IPS-20b (cell line): ENCODE data around the gene GALNTL6.

ENCODE experiments used
- H3K27ac ChIP-seq: one replicate; pipeline ENCODE4 v1.5.1; 2013; ENCODE audit warnings: low read length
- H3K27me3 ChIP-seq: 2 replicates; pipeline ENCODE4 v1.6.1; 2013; ENCODE audit warnings: mild to moderate bottlenecking, low read length, inconsistent platforms; ENCODE audit not compliant: insufficient read depth
- H3K36me3 ChIP-seq: 2 replicates; pipeline ENCODE4 v1.6.1; 2013; ENCODE audit warnings: low read depth, mild to moderate bottlenecking, inconsistent platforms, low read length, moderate library complexity; ENCODE audit not compliant: insufficient read depth
- H3K4me1 ChIP-seq: 2 replicates; pipeline ENCODE4 v1.6.1; 2013; ENCODE audit warnings: mild to moderate bottlenecking, control low read depth, inconsistent platforms, low read length, moderate library complexity; ENCODE audit not compliant: insufficient read depth
- H3K4me3 ChIP-seq: 2 replicates; pipeline ENCODE4 v1.5.1; 2013; ENCODE audit warnings: mild to moderate bottlenecking, low read length, inconsistent platforms
- H3K9ac ChIP-seq: 2 replicates; pipeline ENCODE4 v1.6.1; 2013; ENCODE audit warnings: low read depth, mild to moderate bottlenecking, inconsistent platforms, low read length, moderate library complexity
- H3K9me3 ChIP-seq: 2 replicates; pipeline ENCODE4 v1.6.1; 2013; ENCODE audit warnings: mild to moderate bottlenecking, low read depth, low read length, inconsistent platforms; ENCODE audit not compliant: insufficient read depth

The GALNTL6 gene

DNA sequence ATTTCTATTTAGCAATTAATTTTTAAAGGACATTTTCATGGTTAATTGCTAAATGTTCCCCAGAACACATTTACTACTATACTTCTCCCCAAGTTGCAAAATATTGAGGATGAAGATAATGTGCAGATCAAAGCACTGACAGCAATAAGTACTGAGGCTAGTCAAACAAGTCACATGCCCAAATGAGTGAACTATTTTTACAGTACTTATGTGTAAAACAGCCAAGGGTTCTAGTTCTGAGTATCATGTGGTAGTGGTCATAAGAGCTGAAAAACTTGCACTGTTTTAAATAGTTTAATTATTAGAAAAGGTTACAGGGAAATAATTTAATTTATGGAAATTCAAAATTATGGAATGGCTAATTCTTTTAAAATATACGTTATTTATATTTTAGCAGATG, 3.8 kb downstream of the GALNTL6 start:
- Histone ChIP-seq H3K4me1 (peaks cover 4% of the 10 kb centered on the region; the same call in 1 of the 2 replicates), H3K27ac (no peak overlapping the region), H3K9ac (no peak overlapping the region), H3K27me3 (peaks cover 40% of the 10 kb centered on the region), H3K9me3 (no peaks in the 10 kb centered on the region), H3K4me3 (no peak overlapping the region), H3K36me3 (no peaks in the 10 kb centered on the region)

- Histone ChIP-seq H3K4me1 (no peaks in the 10 kb centered on the region), H3K36me3 (no peaks in the 10 kb centered on the region), H3K4me3 (no peak overlapping the region), H3K27me3 (no peaks in the 10 kb centered on the region), H3K9ac (no peak overlapping the region), H3K9me3 (no peaks in the 10 kb centered on the region), H3K27ac (no peak overlapping the region)
Measured at GRCh38 chr4:171834640-171835039, 21.4 kb downstream of the GALNTL6 start.

GRCh38 chr4:171843456-171843855, 30.3 kb downstream of the GALNTL6 start:
- H3K9me3 ChIP-seq: no peaks in the 10 kb centered on the region
- H3K36me3 ChIP-seq: no peaks in the 10 kb centered on the region
- H3K9ac ChIP-seq: no peak overlapping the region
- no peaks in the 10 kb centered on the region for H3K4me1 ChIP-seq
- no peaks in the 10 kb centered on the region for H3K27me3 ChIP-seq
- no peak overlapping the region for H3K27ac ChIP-seq
- H3K4me3 ChIP-seq: no peak overlapping the region

DNA sequence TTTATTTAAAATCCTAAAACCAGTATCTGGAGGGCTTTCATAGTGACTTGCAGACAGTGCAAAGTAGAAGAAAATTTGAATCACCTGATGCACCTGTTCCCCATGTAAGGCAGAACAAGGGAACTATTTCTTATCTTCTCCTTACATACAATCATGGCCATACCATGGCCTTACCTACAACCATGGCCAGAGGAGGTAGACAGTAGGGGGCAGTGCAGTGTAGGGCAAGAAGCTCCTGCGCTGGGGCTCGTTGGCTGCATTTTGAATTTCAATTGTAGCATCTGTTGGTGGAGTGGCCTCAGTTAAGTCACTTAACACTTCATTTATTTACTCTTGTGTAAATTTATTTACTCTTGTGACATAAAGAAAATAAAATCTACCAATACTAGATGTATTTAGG, 33.0 kb downstream of the GALNTL6 start:
- no peaks in the 10 kb centered on the region for H3K27me3 ChIP-seq
- H3K4me1 ChIP-seq: peaks cover 5% of the 10 kb centered on the region; the same call in 1 of the 2 replicates
- H3K9ac ChIP-seq: no peak overlapping the region
- H3K9me3 ChIP-seq: no peaks in the 10 kb centered on the region
- no peak overlapping the region for H3K4me3 ChIP-seq
- no peak overlapping the region for H3K27ac ChIP-seq
- no peaks in the 10 kb centered on the region for H3K36me3 ChIP-seq

DNA sequence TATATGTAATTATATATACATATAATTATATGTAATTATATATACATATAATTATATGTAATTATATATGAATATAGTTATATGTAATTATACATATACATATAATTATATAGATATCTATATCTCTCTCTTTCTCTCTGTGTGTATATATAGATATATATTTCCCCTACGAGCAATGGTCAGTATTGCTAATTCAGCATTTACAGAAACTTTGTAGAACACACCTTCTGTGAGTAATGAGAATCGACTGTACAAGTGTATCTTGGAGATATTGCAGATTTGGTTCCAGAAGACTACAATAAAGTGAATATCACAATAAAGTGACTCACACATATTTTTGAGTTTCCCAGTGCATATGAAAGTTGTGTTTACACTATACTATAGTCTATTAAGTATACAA, 33.7 kb downstream of the GALNTL6 start:
- Histone ChIP-seq H3K27ac (no peak overlapping the region), H3K4me3 (no peak overlapping the region), H3K36me3 (no peaks in the 10 kb centered on the region), H3K9ac (no peak overlapping the region), H3K9me3 (no peaks in the 10 kb centered on the region), H3K27me3 (no peaks in the 10 kb centered on the region), H3K4me1 (peaks cover 5% of the 10 kb centered on the region; the same call in 1 of the 2 replicates)

- Histone ChIP-seq H3K4me1 (peaks cover 5% of the 10 kb centered on the region; the same call in 1 of the 2 replicates), H3K27ac (no peak overlapping the region), H3K9ac (no peak overlapping the region), H3K36me3 (no peaks in the 10 kb centered on the region), H3K27me3 (no peaks in the 10 kb centered on the region), H3K4me3 (no peak overlapping the region), H3K9me3 (no peaks in the 10 kb centered on the region)
Measured at GRCh38 chr4:171847751-171848150, 34.5 kb downstream of the GALNTL6 start.

GRCh38 chr4:171849686-171850222, 36.5 kb downstream of the GALNTL6 start:
- H3K9ac ChIP-seq: no peak overlapping the region
- H3K27ac ChIP-seq: no peak overlapping the region
- H3K4me3 ChIP-seq: no peak overlapping the region
- H3K4me1 ChIP-seq: peaks cover 5% of the 10 kb centered on the region; the same call in 1 of the 2 replicates
- no peaks in the 10 kb centered on the region for H3K27me3 ChIP-seq
- H3K9me3 ChIP-seq: no peaks in the 10 kb centered on the region
- H3K36me3 ChIP-seq: no peaks in the 10 kb centered on the region

GRCh38 chr4:171851295-171851694, 38.1 kb downstream of the GALNTL6 start:
- H3K4me3 ChIP-seq: no peak overlapping the region
- no peaks in the 10 kb centered on the region for H3K27me3 ChIP-seq
- no peak overlapping the region for H3K27ac ChIP-seq
- H3K9me3 ChIP-seq: no peaks in the 10 kb centered on the region
- no peak overlapping the region for H3K9ac ChIP-seq
- no peaks in the 10 kb centered on the region for H3K36me3 ChIP-seq
- H3K4me1 ChIP-seq: peaks cover 5% of the 10 kb centered on the region; the same call in 1 of the 2 replicates

DNA sequence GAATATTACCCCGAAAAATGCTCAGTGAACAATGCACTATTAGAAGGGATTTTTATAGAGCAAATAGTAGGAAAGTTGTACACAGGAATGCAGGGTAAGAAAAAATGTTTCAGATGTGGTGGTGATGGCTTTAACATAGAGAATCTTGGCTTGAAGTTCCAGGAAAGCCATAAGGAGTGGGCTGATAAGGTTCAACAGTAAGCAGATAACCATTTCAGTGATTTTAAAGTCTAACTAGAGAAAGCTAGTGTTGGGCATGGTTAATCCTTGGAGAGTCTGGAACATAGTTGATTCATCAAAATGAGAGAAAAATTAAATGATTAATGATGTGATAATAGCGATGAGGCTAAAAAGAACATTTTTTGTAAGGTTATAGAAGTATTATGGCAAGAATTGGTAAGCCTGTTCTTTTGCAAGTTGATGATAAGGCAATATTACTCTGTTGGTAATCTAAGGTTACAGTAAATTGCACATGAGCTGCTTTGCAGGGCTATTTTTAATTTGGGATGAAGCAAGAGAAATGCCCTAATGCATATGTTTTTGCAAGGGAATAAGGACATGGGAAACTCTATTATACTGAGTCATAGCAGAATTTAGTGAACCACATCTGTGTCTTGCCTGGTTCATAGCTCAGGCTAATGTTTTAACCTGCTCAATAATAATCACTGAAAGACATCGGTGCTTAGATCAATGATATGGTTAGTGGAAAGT, 44.3 kb downstream of the GALNTL6 start:
- Histone ChIP-seq H3K27me3 (no peaks in the 10 kb centered on the region), H3K36me3 (no peaks in the 10 kb centered on the region), H3K9me3 (no peaks in the 10 kb centered on the region), H3K9ac (no peak overlapping the region), H3K27ac (no peak overlapping the region), H3K4me1 (no peaks in the 10 kb centered on the region), H3K4me3 (no peak overlapping the region)

DNA sequence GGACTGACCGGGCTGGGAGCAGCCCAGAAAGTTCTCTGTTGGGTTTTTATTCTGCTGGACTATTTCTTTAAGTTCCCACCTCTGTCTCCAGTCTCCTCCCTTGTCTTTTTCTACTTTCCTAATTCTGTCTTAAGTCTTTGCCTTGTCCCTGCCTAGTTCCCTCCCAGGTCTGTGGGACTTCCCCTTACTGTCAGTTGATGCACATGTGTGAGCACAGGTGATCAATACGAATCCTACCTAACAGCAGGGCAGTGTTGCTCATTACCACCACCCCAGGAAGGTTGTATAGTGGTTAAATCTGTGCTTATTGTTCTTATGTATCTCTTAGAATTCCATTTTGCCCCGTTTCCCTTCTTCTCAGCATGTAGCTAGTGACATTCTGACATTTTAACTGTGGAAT, 62.1 kb downstream of the GALNTL6 start:
- no peak overlapping the region for H3K4me3 ChIP-seq
- no peaks in the 10 kb centered on the region for H3K27me3 ChIP-seq
- no peaks in the 10 kb centered on the region for H3K9me3 ChIP-seq
- no peak overlapping the region for H3K27ac ChIP-seq
- peaks cover 7% of the 10 kb centered on the region for H3K4me1 ChIP-seq
- H3K9ac ChIP-seq: no peak overlapping the region
- H3K36me3 ChIP-seq: no peaks in the 10 kb centered on the region

DNA sequence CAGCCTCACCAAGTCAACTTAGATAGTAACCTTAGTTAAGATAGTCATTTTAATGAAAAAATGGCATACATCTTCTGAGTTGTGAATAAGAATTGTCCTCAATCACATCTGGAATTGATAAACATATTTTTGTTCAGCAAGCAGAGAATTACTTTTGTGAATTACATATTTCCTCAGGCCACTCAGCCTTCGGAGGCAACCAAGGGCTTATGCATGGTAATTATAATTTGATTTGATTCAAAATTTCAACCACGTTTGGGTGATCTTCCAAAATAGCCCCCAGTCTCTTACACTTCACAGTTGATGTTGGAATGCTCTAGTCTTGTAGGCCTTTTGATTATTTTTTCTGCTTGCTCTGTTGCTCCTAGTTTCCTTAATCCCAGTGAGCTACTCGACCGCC, 63.4 kb downstream of the GALNTL6 start:
- H3K36me3 ChIP-seq: no peaks in the 10 kb centered on the region
- H3K4me1 ChIP-seq: peaks cover 7% of the 10 kb centered on the region
- no peak overlapping the region for H3K4me3 ChIP-seq
- no peaks in the 10 kb centered on the region for H3K27me3 ChIP-seq
- no peak overlapping the region for H3K27ac ChIP-seq
- H3K9me3 ChIP-seq: no peaks in the 10 kb centered on the region
- no peak overlapping the region for H3K9ac ChIP-seq

- no peak overlapping the region for H3K4me3 ChIP-seq
- peaks cover 5% of the 10 kb centered on the region for H3K4me1 ChIP-seq
- H3K27me3 ChIP-seq: no peaks in the 10 kb centered on the region
- no peaks in the 10 kb centered on the region for H3K36me3 ChIP-seq
- H3K27ac ChIP-seq: no peak overlapping the region
- no peaks in the 10 kb centered on the region for H3K9me3 ChIP-seq
- H3K9ac ChIP-seq: no peak overlapping the region
Measured at GRCh38 chr4:171880136-171880535, 66.9 kb downstream of the GALNTL6 start.
